LNCaP clone FGC (cell line): Measurements from ENCODE around the gene SOX9.
"Not testable (repeated sequence)": the region's sequence is repeated elsewhere in the genome, so short reads cannot be mapped to it uniquely, and the experiment has no call there.

Source experiments
- DNase-seq: peaks from one replicate; pipeline ENCODE4 v3.0.0-alpha.2; 2011; ENCODE audit warnings: low read depth
- H3K4me3 ChIP-seq: 2 replicates; pipeline ENCODE4 v1.5.1; 2011; ENCODE audit warnings: mild to moderate bottlenecking, low read depth, low read length, control low read depth
- TF ChIP-seq, protein P1 (sequence below): IDR thresholded peaks from 2 replicates; pipeline ENCODE4 v1.5.1; 2012; ENCODE audit warnings: mild to moderate bottlenecking; ENCODE audit not compliant: control insufficient read depth, insufficient read depth; ENCODE audit errors: extremely low read depth

SOX9 gene

GRCh38 chr17:72139212-72139611, 18.4 kb downstream of the SOX9 start:
- TF ChIP-seq, protein P1, sequence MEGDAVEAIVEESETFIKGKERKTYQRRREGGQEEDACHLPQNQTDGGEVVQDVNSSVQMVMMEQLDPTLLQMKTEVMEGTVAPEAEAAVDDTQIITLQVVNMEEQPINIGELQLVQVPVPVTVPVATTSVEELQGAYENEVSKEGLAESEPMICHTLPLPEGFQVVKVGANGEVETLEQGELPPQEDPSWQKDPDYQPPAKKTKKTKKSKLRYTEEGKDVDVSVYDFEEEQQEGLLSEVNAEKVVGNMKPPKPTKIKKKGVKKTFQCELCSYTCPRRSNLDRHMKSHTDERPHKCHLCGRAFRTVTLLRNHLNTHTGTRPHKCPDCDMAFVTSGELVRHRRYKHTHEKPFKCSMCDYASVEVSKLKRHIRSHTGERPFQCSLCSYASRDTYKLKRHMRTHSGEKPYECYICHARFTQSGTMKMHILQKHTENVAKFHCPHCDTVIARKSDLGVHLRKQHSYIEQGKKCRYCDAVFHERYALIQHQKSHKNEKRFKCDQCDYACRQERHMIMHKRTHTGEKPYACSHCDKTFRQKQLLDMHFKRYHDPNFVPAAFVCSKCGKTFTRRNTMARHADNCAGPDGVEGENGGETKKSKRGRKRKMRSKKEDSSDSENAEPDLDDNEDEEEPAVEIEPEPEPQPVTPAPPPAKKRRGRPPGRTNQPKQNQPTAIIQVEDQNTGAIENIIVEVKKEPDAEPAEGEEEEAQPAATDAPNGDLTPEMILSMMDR: no peak
- no peak overlapping the region for H3K4me3 ChIP-seq
- DNase-seq: no peak

- DNase-seq: peak; percentile 27
- TF ChIP-seq, protein P1: no peak
- no peak overlapping the region for H3K4me3 ChIP-seq
Observed at GRCh38 chr17:72141336-72141735, 20.5 kb downstream of the SOX9 start.

DNA sequence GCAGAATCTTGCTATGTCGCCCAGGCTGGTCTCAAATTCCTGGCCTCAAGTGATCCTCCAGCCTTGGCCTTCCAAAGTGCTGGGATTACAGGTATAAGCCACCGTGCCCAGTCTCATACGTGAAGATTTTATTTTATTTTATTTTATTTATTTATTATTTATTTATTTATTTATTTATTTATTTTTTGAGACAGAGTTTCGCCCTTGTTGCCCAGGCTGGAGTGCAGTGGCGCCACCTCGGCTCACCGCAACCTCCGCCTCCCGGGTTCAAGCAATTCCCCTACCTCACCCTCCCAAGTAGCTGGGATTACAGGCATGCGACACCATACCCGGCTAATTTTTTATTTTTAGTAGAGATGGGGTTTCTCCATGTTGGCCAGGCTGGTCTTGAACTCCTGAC, 21.3 kb downstream of the SOX9 start:
- not testable (repeated sequence) for DNase-seq, H3K4me3 ChIP-seq

DNA sequence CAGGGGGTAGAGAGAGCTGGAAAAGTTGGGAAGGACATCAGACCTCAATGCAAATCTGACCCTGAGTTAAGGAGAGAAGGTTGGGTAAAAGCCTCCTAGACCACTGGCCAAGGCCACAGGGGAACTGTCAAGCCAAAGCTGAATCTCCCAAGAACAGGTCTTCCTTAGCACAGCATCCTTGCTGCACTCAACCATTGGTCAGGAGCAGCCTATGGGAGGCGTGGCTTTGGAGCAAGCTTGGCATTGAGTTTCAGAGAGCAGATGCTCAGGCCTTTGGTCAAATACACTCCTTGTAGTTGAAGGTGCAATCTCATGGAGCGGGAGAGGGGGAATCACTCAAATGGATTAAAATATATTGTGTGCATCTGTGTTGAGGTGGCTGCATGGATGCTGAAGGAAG, 21.8 kb downstream of the SOX9 start:
- no peak overlapping the region for H3K4me3 ChIP-seq
- TF ChIP-seq, protein P1: no peak
- no peak for DNase-seq

GRCh38 chr17:72143245-72143644, 22.4 kb downstream of the SOX9 start:
- H3K4me3 ChIP-seq: no peak overlapping the region
- DNase-seq: peak; percentile 13
- TF ChIP-seq, protein P1: no peak

GRCh38 chr17:72144101-72144500, 23.3 kb downstream of the SOX9 start:
- no peak overlapping the region for H3K4me3 ChIP-seq
- DNase-seq: no peak
- TF ChIP-seq, protein P1: no peak

DNA sequence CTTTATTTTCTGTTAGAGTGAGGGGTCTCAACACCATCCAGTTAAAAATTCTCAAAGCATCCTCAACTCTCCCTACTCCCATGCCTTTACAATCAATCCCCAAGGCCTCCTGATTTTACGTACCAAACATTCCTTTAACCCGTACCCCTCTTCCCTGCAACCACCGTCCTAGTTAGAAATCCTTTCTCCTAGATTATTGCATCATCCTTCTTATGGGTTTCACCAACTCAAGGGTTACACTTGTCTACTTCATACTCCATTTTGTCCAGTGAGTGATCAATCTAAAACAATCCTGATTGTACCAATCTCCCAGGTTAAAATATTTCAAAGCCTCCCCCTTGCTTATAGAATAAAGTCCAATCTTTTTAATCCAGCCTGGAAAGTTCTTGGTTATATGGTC, 24.7 kb downstream of the SOX9 start:
- H3K4me3 ChIP-seq: no peak overlapping the region
- TF ChIP-seq, protein P1: no peak
- DNase-seq: no peak
